Glomerular endothelial cell (primary cell): ENCODE results near the gene HEXA. TPM values are rescaled to one million over a fixed set of nuclear protein-coding genes. Genes with fewer than 3 reads are reported as not detected.

Experiments
- DNase-seq: peaks from one replicate; pipeline ENCODE4 v3.0.0-alpha.2; 2011; ENCODE audit warnings: low read depth, low spot score; ENCODE audit errors: extremely low read depth
- total RNA-seq: library from RNA; depleted of rRNA; stranded (reverse); fragments of >200 nt; gene quantifications from 2 replicates; pipeline ENCODE4 v1.2.3, GENCODE V29; 2015

The HEXA gene
- total RNA-seq, 1 donor from 2014 or later: 194 TPM

DNA sequence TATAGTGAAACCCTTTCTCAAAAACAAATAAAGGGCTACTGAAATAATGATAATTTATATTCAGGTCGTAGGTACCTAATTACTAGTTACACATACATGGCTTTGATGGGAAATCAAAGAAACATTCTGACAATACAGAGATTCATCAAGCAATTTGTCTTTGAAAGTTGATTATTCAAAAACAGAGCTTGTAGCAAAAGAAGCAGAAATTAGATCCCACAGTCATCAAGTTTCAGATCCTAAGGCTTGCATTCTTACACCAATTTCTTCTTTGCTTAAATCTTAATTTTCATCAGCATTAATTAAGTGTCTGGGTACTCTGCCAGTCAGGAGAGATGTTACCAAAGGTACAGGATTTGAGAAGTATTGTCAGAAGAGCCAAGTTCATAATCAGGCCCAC lies 1.5 kb upstream of the HEXA start:
- DNase-seq: no peak

GRCh38 chr15:72375501-72375845 lies 341 bp downstream of the HEXA start:
- DNase-seq: no peak

DNA sequence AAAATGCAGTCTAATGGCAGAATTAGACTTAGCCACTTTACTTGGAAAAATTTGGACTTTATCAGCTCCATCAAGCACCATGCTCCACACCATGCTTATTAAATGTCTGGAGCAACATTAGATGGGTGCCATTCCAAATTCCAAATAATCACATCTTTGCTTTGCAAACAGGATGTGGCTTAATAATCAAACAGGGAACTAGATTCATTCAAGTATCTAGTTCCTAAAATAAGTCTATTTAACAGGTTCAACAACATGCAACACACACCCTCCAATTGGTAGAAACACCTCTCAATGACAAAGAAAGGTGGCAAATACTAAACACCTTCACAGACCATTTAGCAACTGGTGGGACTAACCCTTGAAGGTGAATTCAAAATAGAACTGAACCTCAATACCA lies 3.5 kb downstream of the HEXA start:
- DNase-seq: no peak

GRCh38 chr15:72369964-72370363 lies 5.8 kb downstream of the HEXA start:
- no peak for DNase-seq

GRCh38 chr15:72368899-72369298 lies 6.9 kb downstream of the HEXA start:
- DNase-seq: no peak

- no peak for DNase-seq
These were observed 7.5 kb downstream of the HEXA start for GRCh38 chr15:72368325-72368724.

DNA sequence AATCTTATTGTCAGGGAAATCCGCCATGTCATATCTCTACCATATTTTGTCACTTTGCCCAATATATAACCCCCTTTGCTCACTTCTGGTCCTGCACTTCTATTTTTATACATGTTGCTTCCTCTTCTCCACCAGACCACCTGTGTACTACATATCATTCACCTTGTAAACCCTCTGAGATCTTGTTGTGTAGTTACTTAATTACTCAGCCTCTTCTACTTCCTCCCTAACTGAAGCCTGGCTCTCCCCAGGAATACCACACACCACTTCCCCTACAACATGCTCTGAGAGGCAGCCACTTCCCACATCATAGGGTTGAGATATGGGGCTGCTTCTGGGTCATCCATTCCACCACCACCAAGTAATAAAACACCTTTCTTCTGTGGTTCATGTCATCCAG lies 10.0 kb downstream of the HEXA start:
- DNase-seq: no peak

DNA sequence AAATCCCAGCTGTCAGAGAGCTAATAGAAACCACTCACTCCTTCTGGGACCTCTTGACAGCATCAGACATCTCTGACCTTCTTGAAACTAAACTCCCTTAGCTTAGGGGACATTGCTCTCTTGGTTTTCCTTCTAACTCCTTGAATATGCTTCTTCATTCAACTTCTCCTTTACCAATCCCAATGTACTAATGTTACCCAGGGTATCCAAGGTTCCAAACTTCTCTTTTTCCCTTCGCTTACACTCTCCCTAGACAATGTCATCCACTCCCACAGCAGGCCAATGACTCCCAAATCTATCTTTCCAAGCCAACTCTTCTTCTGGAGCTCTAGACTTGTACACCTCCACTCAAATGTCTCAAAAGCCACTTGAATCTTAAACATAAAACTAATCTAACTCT lies 14.6 kb downstream of the HEXA start:
- no peak for DNase-seq

GRCh38 chr15:72358650-72359171 lies 17.1 kb downstream of the HEXA start:
- DNase-seq: no peak

DNA sequence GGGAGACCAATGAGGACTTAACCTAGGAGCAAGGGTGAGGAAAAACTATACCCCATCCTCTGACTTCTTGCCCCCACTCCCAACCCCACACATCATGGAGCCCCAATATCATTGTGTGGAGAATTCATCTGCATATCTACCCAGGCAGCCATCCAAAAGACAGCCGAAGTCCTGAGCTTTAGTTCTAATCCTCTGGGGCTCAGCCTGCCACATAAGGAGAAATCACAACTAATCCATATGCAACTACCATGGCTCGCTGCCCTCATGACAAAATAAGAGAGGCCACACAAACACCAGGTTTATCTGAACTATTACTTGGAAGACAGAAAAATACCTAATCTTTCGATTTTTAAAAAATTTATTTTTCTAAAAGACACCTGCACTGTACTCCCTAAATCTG lies 17.7 kb downstream of the HEXA start:
- DNase-seq: no peak

DNA sequence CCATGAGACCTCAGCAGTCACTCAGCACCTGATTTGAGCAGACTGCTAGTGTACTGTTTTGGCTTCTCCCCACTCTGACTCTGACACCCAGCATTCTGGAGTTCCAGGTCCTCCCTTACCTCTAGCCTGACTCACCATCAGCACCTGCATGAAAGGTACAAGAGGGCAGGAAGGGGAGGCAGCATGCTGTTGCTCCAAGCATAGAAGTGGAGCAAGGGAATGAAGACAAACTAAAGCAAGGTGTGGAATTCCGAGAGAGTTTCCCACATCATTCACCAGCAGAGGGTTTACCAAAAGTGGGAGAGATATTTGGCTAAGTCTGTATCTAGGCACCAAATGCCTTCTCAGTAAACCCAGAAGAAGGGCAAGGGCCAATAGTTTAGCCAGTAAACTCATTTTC lies 21.3 kb downstream of the HEXA start:
- no peak for DNase-seq

DNA sequence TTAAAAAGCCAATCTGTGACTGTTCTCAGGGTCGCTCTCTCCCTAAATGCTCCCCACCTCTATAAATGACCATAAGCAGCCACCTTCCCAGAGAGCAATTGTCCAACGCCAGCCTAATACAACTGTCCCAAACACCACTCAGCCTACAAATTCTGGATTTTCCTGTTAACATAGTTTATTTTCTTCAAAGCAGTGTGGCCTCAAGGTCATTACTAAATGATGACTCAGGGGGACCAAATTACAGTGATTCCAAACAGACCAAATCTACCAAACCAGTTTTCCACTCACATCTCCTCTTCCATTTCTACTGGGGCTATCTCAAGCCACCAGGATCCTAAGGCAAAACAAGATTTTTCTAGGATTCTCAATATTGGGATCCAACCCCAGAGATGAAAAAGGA lies 22.5 kb downstream of the HEXA start:
- DNase-seq: no peak

- DNase-seq: no peak
These were observed 30.0 kb downstream of the HEXA start for GRCh38 chr15:72345806-72346205.

DNA sequence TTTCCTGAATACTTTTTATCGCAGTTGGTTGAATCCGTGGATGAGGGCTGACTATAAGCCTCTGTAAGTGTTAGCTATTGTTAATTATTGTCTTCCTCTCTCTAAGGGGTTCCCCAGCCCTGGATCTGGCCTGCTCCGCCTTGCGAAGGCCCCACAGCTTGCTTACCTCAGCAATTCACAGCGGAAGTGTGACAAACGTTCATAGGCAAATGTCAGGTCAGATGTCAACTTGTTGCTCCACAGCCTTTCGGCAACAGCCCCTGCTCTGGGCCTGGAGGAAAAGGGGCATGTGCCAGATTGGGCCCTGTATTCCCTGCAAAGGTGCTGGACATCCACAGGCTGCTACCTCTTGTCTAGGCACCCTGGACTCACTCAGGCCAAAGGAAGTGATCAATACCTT lies 30.5 kb downstream of the HEXA start:
- DNase-seq: no peak

- DNase-seq: no peak
These were observed 31.2 kb downstream of the HEXA start for GRCh38 chr15:72344602-72345001.

GRCh38 chr15:72342385-72342784 lies 33.4 kb downstream of the HEXA start:
- no peak for DNase-seq

- no peak for DNase-seq
These were observed 34.5 kb downstream of the HEXA start for GRCh38 chr15:72341361-72341760.

DNA sequence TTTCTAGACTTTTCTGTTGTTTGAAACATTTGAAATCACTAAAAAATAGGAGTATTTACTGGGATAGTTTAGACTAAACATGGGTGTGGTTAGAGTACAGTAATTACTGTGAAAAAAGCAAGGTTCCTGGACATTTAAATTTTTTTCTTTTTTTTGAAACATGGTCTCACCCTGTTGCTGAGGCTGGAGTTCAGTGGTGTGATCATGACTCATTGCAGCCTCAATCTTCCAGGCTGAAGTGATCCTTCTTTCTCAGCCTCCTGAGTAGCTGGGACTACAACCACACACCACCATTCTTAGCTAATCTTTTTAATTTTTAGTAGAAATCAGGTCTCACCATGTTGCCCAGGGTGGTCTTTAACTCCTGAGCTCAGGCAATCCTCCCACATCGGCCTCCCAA lies 35.4 kb downstream of the HEXA start:
- no peak for DNase-seq

- DNase-seq: no peak
These were observed 36.0 kb downstream of the HEXA start for GRCh38 chr15:72339777-72340177.

- DNase-seq: no peak
These were observed 37.0 kb downstream of the HEXA start for GRCh38 chr15:72338617-72339321.

- DNase-seq: no peak
These were observed 37.7 kb downstream of the HEXA start for GRCh38 chr15:72338148-72338547.

GRCh38 chr15:72334842-72335241 lies 41.0 kb downstream of the HEXA start:
- no peak for DNase-seq

DNA sequence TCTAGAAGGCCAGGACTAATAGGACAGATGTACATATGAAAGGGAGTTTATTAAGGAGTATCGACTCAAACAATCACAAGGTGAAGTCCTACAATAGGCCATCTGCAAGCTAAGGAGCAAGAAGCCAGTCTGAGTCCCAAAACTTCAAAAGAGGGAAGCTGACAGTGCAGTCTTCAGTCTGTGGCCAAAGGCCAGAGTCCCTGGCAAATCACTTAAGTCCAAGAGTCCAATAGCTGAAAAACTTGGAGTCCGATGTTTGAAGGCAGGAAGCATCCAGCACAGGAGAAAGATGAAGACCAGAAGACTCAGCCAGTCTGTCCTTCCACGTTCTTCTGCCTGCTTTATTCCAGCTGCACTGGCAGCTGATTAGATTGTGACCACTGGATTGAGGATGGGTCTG lies 44.8 kb downstream of the HEXA start:
- DNase-seq: no peak
